Measurements from ENCODE around the gene DLX6. TPM values are rescaled to one million over a fixed set of nuclear protein-coding genes. Genes with fewer than 3 reads are reported as not detected.

Gene DLX6
- total and polyA plus RNA-seq, 8 donors = 0.16 TPM; not detected in 7

- Histone ChIP-seq H3K27ac (no peak overlapping the region), H3K4me3 (no peak overlapping the region), H3K9me3 (no peaks in the 10 kb centered on the region), H3K36me3 (no peaks in the 10 kb centered on the region), H3K27me3 (peaks cover 3 to 89% (median 25%) of the 10 kb centered on the region in 4 donors), H3K4me1 (peaks cover 0 to 5% (median 0%) of the 10 kb centered on the region in 3 donors)
- DNase-seq (no peak), FAIRE-seq (no peak), ATAC-seq (no peak)
- TF ChIP-seq CTCF (IDR thresholded peaks at IDR 0.05) = no peak
- WGBS, 2 donors = 23 to 27% methylated on average over 1 of the region's 1 CpG
- intact Hi-C loops (cut with DNase I) = no loop called here
These were observed 8.4 kb downstream of the DLX6 start for GRCh38 chr7:97013845-97014134.

GRCh38 chr7:97014145-97014750, 8.9 kb downstream of the DLX6 start:
- FAIRE-seq = no peak
- DNase-seq = no peak
- H3K27me3 ChIP-seq = peaks cover 3 to 90% (median 26%) of the 10 kb centered on the region in 4 donors
- WGBS, 2 donors = 9 to 20% methylated on average over 5 of the region's 5 CpGs
- no peak overlapping the region for H3K4me3 ChIP-seq
- H3K36me3 ChIP-seq = no peaks in the 10 kb centered on the region
- TF ChIP-seq CTCF (IDR thresholded peaks at IDR 0.05) = no peak
- H3K4me1 ChIP-seq = peaks cover 0 to 5% (median 0%) of the 10 kb centered on the region in 3 donors
- no peaks in the 10 kb centered on the region for H3K9me3 ChIP-seq
- ATAC-seq = no peak
- no peak overlapping the region for H3K27ac ChIP-seq
- intact Hi-C loops (cut with DNase I) = no loop called here

- peaks cover 0 to 5% (median 0%) of the 10 kb centered on the region in 3 donors for H3K4me1 ChIP-seq
- no peak overlapping the region for H3K4me3 ChIP-seq
- no peak overlapping the region for H3K27ac ChIP-seq
- FAIRE-seq = no peak
- DNase-seq = no peak
- intact Hi-C loops (cut with DNase I) = no loop called here
- WGBS, 2 donors = 8 to 14% methylated on average over 3 of the region's 3 CpGs
- TF ChIP-seq CTCF (IDR thresholded peaks at IDR 0.05) = no peak
- H3K36me3 ChIP-seq = no peaks in the 10 kb centered on the region
- peaks cover under 1 to 92% (median 27%) of the 10 kb centered on the region in 4 donors for H3K27me3 ChIP-seq
- no peak for ATAC-seq
- no peaks in the 10 kb centered on the region for H3K9me3 ChIP-seq
These were observed 9.9 kb downstream of the DLX6 start for GRCh38 chr7:97015279-97015678.

GRCh38 chr7:97015756-97016380, 10.5 kb downstream of the DLX6 start:
- no peak for FAIRE-seq
- Histone ChIP-seq H3K4me1 (peaks cover 0 to 5% (median 0%) of the 10 kb centered on the region in 3 donors), H3K4me3 (no peak overlapping the region), H3K36me3 (no peaks in the 10 kb centered on the region), H3K27me3 (peaks cover 6 to 91% (median 28%) of the 10 kb centered on the region in 4 donors), H3K27ac (no peak overlapping the region), H3K9me3 (no peaks in the 10 kb centered on the region)
- ATAC-seq = no peak
- intact Hi-C loops (cut with DNase I) = no loop called here
- DNase-seq = no peak
- WGBS, 2 donors = 4 to 5% methylated on average over 12 of the region's 12 CpGs
- no peak for TF ChIP-seq CTCF (IDR thresholded peaks at IDR 0.05)

Measured in pancreas (tissue), 10 donors.